Activated T-helper 1 cell treated with anti-CD3 and anti-CD28 coated beads, Interleukin-12 subunit alpha, Interleukin-12 subunit beta, Interleukin-2, Interleukin-4 antibody, amounts not matched to agents 30 ng/mL and 10 ng/mL and 1 ng/mL, durations not matched to agents 14 hours and 24 hours and 36 hours (primary cell): Measurements from ENCODE around the gene ITPR2. TPM values are rescaled to one million over a fixed set of nuclear protein-coding genes. Genes with fewer than 3 reads are reported as not detected.
"Not testable (repeated sequence)": the region's sequence is repeated elsewhere in the genome, so short reads cannot be mapped to it uniquely, and the experiment has no call there.

ENCODE experiments used
- DNase-seq: peaks from one replicate; pipeline ENCODE4 v3.0.0; 2021; ENCODE audit warnings: low spot score
- H3K27ac Mint-ChIP-seq: one replicate; pipeline ENCODE4 v1.8.0; 2021; ENCODE audit warnings: mild to moderate bottlenecking, mixed read lengths
- H3K27me3 Mint-ChIP-seq: one replicate; pipeline ENCODE4 v1.8.0; 2022; ENCODE audit warnings: mild to moderate bottlenecking, moderate library complexity, mixed read lengths; ENCODE audit not compliant: insufficient read depth
- H3K36me3 Mint-ChIP-seq: one replicate; pipeline ENCODE4 v1.8.0; 2021; ENCODE audit warnings: low read depth, mixed read lengths
- H3K4me1 Mint-ChIP-seq: one replicate; pipeline ENCODE4 v1.8.0; 2021; ENCODE audit warnings: low read depth, mixed read lengths
- H3K4me3 Mint-ChIP-seq: one replicate; pipeline ENCODE4 v1.8.0; 2021; ENCODE audit warnings: mild to moderate bottlenecking, moderate library complexity, mixed read lengths
- H3K9me3 Mint-ChIP-seq: one replicate; pipeline ENCODE4 v1.8.0; 2021; ENCODE audit warnings: mixed read lengths
- intact Hi-C: fragments of 100-400 bp; cut with micrococcal nuclease; formaldehyde crosslinking; loops from one replicate; pipeline ENCODE4 v1.15.1; 2024
- total RNA-seq: library from RNA; stranded (reverse); gene quantifications from 2 replicates; pipeline ENCODE4 v1.2.3, GENCODE V29; 2022

Gene ITPR2
- total RNA-seq, 1 donor from 2014 or later = 34.2 TPM

GRCh38 chr12:26654623-26655022, 178.4 kb downstream of the ITPR2 start:
- intact Hi-C loops = loop anchor here (10.0 kb wide), 1 partner anchor 1220 kb away; no protein-coding TSS in a partner anchor
- H3K4me1 Mint-ChIP-seq = peaks cover 10% of the 10 kb centered on the region
- H3K36me3 Mint-ChIP-seq = peaks cover 35% of the 10 kb centered on the region
- peaks cover 12% of the 10 kb centered on the region for H3K9me3 Mint-ChIP-seq
- H3K27me3 Mint-ChIP-seq = no peaks in the 10 kb centered on the region
- DNase-seq = no peak
- no peak overlapping the region for H3K27ac Mint-ChIP-seq
- no peak overlapping the region for H3K4me3 Mint-ChIP-seq

- DNase-seq = peak; percentile 14
- H3K4me3 Mint-ChIP-seq = no peak overlapping the region
Observed at GRCh38 chr12:26651566-26652188, 181.3 kb downstream of the ITPR2 start.

GRCh38 chr12:26651036-26651435, 182.0 kb downstream of the ITPR2 start:
- H3K4me3 Mint-ChIP-seq = no peak overlapping the region
- intact Hi-C loops = loop anchor here (1.0 to 10.0 kb wide), 4 partner anchors 216 to 1216 kb away; no protein-coding TSS in a partner anchor
- DNase-seq = no peak
- no peaks in the 10 kb centered on the region for H3K27me3 Mint-ChIP-seq
- peaks cover 36% of the 10 kb centered on the region for H3K36me3 Mint-ChIP-seq
- peaks cover 10% of the 10 kb centered on the region for H3K4me1 Mint-ChIP-seq
- H3K9me3 Mint-ChIP-seq = peaks cover 12% of the 10 kb centered on the region
- H3K27ac Mint-ChIP-seq = no peak overlapping the region

More at GRCh38 chr12:26651566-26652188, 181.3 kb downstream of the ITPR2 start:
- H3K27me3 Mint-ChIP-seq = no peaks in the 10 kb centered on the region
- peaks cover 10% of the 10 kb centered on the region for H3K4me1 Mint-ChIP-seq
- no peak overlapping the region for H3K27ac Mint-ChIP-seq
- H3K36me3 Mint-ChIP-seq = peaks cover 33% of the 10 kb centered on the region
- intact Hi-C loops = loop anchor here (1.0 to 10.0 kb wide), 4 partner anchors 217 to 1217 kb away; no protein-coding TSS in a partner anchor
- H3K9me3 Mint-ChIP-seq = peaks cover 12% of the 10 kb centered on the region

GRCh38 chr12:26648999-26649398, 184.0 kb downstream of the ITPR2 start:
- Mint-ChIP-seq H3K27ac (no peak overlapping the region), H3K9me3 (peaks cover 12% of the 10 kb centered on the region), H3K27me3 (no peaks in the 10 kb centered on the region), H3K4me3 (no peak overlapping the region), H3K36me3 (peaks cover 32% of the 10 kb centered on the region), H3K4me1 (peaks cover 10% of the 10 kb centered on the region)
- DNase-seq = no peak
- intact Hi-C loops = no loop called here

- Mint-ChIP-seq H3K36me3 (peaks cover 29% of the 10 kb centered on the region), H3K4me3 (no peak overlapping the region), H3K4me1 (peaks cover 10% of the 10 kb centered on the region), H3K27ac (no peak overlapping the region), H3K9me3 (peaks cover 12% of the 10 kb centered on the region), H3K27me3 (no peaks in the 10 kb centered on the region)
- intact Hi-C loops = no loop called here
- DNase-seq = no peak
Observed at GRCh38 chr12:26648584-26648983, 184.4 kb downstream of the ITPR2 start.

GRCh38 chr12:26648066-26648465, 184.9 kb downstream of the ITPR2 start:
- H3K4me3 Mint-ChIP-seq = no peak overlapping the region
- peaks cover 12% of the 10 kb centered on the region for H3K9me3 Mint-ChIP-seq
- H3K27ac Mint-ChIP-seq = no peak overlapping the region
- no peak for DNase-seq
- intact Hi-C loops = no loop called here
- H3K27me3 Mint-ChIP-seq = no peaks in the 10 kb centered on the region
- peaks cover 10% of the 10 kb centered on the region for H3K4me1 Mint-ChIP-seq
- peaks cover 29% of the 10 kb centered on the region for H3K36me3 Mint-ChIP-seq

- H3K4me3 Mint-ChIP-seq = no peak overlapping the region
- peaks cover 11% of the 10 kb centered on the region for H3K9me3 Mint-ChIP-seq
- peaks cover 9% of the 10 kb centered on the region for H3K4me1 Mint-ChIP-seq
- no peak overlapping the region for H3K27ac Mint-ChIP-seq
- H3K27me3 Mint-ChIP-seq = no peaks in the 10 kb centered on the region
- intact Hi-C loops = no loop called here
- peaks cover 22% of the 10 kb centered on the region for H3K36me3 Mint-ChIP-seq
- no peak for DNase-seq
Observed at GRCh38 chr12:26647088-26647487, 185.9 kb downstream of the ITPR2 start.

- H3K27ac Mint-ChIP-seq = no peak overlapping the region
- no peak overlapping the region for H3K4me3 Mint-ChIP-seq
- H3K4me1 Mint-ChIP-seq = peaks cover 4% of the 10 kb centered on the region
- no peaks in the 10 kb centered on the region for H3K27me3 Mint-ChIP-seq
- peaks cover 6% of the 10 kb centered on the region for H3K9me3 Mint-ChIP-seq
- no peak for DNase-seq
- intact Hi-C loops = no loop called here
- peaks cover 17% of the 10 kb centered on the region for H3K36me3 Mint-ChIP-seq
Observed at GRCh38 chr12:26646571-26646970, 186.4 kb downstream of the ITPR2 start.

- DNase-seq, H3K4me1 Mint-ChIP-seq, H3K27me3 Mint-ChIP-seq, H3K9me3 Mint-ChIP-seq, H3K27ac Mint-ChIP-seq, H3K4me3 Mint-ChIP-seq, intact Hi-C loops: not testable (repeated sequence)
- H3K36me3 Mint-ChIP-seq = peaks cover 14% of the 10 kb centered on the region
Observed at GRCh38 chr12:26644376-26644775, 188.6 kb downstream of the ITPR2 start.

- intact Hi-C loops = no loop called here
- H3K9me3 Mint-ChIP-seq = no peaks in the 10 kb centered on the region
- peaks cover 14% of the 10 kb centered on the region for H3K36me3 Mint-ChIP-seq
- H3K4me3 Mint-ChIP-seq = no peak overlapping the region
- DNase-seq = no peak
- H3K4me1 Mint-ChIP-seq = no peaks in the 10 kb centered on the region
- H3K27me3 Mint-ChIP-seq = no peaks in the 10 kb centered on the region
- no peak overlapping the region for H3K27ac Mint-ChIP-seq
Observed at GRCh38 chr12:26643532-26644315, 189.3 kb downstream of the ITPR2 start.

GRCh38 chr12:26642361-26642760, 190.6 kb downstream of the ITPR2 start:
- no peaks in the 10 kb centered on the region for H3K9me3 Mint-ChIP-seq
- no peaks in the 10 kb centered on the region for H3K4me1 Mint-ChIP-seq
- no peak overlapping the region for H3K4me3 Mint-ChIP-seq
- intact Hi-C loops = no loop called here
- H3K27ac Mint-ChIP-seq = no peak overlapping the region
- no peaks in the 10 kb centered on the region for H3K27me3 Mint-ChIP-seq
- no peak for DNase-seq
- peaks cover 11% of the 10 kb centered on the region for H3K36me3 Mint-ChIP-seq

- no peaks in the 10 kb centered on the region for H3K27me3 Mint-ChIP-seq
- H3K4me1 Mint-ChIP-seq = peaks cover 4% of the 10 kb centered on the region
- no peak overlapping the region for H3K27ac Mint-ChIP-seq
- peaks cover 5% of the 10 kb centered on the region for H3K36me3 Mint-ChIP-seq
- intact Hi-C loops = no loop called here
- no peak for DNase-seq
- H3K4me3 Mint-ChIP-seq = no peak overlapping the region
- H3K9me3 Mint-ChIP-seq = no peaks in the 10 kb centered on the region
Observed at GRCh38 chr12:26636710-26637328, 196.2 kb downstream of the ITPR2 start.
